ENCODE measurements around the gene VRK2. TPM values are rescaled to one million over a fixed set of nuclear protein-coding genes. Genes with fewer than 3 reads are reported as not detected.

The VRK2 gene
- polyA plus RNA-seq, 3 donors, result 13.5 to 31.6 (median 21.4) TPM

DNA sequence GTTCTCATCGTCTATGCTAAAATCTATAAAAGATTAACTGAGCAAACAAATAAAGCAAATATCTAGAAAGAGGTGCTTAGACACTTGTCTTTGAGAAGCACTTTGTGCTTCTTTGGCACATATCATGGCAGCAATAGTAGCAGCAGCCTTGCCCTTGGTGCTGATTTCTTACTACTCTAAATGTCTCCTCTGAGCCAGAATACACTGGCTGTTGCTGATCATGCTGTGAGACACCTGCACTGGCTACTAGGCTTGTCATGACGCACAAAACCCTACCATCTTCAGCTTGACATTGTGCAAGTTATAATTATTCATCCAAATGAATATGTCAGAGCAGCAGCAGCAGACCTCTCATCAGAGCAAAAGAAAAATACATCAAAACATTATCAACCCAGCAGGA, 147.9 kb downstream of the VRK2 start:
- no peaks in the 10 kb centered on the region for H3K4me1 ChIP-seq (ENCODE audit: control insufficient read depth in 1 of 2, insufficient read depth in 2 of 2, low read length in 2 of 2)
- 100% methylated on average over 1 of the region's 2 CpGs for WGBS (ENCODE audit: insufficient coverage)
- intact Hi-C loops (cut with micrococcal nuclease), result no loop called here

DNA sequence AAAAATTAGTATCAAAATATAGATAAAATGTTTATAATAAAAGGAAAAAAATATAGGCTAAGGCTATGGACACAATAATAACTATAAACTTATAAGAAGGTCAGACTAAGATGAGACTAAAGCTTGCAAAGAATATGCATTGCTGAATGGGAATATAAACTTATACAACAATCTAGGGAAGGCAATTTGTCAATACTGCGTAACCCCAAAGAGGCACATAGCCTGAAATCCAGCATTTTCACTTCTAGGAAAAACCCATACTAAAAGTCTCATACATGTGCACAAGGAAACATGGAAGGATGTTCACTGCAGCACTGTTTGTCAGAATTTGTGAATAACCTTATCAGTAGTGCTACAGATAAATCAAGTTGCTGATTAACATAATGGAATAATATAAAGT, 149.1 kb downstream of the VRK2 start:
- Histone ChIP-seq H3K27me3 (ENCODE audit: control insufficient read depth in 2 of 2, insufficient read depth in 2 of 2, low read length in 2 of 2) (no peaks in the 10 kb centered on the region), H3K9me3 (replicated peaks in 1 of 2; ENCODE audit: control insufficient read depth in 1 of 2, insufficient read depth in 1 of 2, low read length in 2 of 2) (no peaks in the 10 kb centered on the region), H3K4me3 (replicated peaks in 1 of 3; ENCODE audit: low read depth in 2 of 3, low read length in 3 of 3) (no peak overlapping the region), H3K36me3 (replicated peaks in 1 of 2; ENCODE audit: control insufficient read depth in 1 of 2, insufficient read depth in 2 of 2, low read length in 2 of 2) (peaks cover 0 to 7% of the 10 kb centered on the region in 2 donors), H3K9ac (ENCODE audit: insufficient read depth, low read length, poor library complexity, severe bottlenecking) (no peak overlapping the region), H3K4me1 (ENCODE audit: control insufficient read depth in 1 of 2, insufficient read depth in 2 of 2, low read length in 2 of 2) (no peaks in the 10 kb centered on the region), H3K79me2 (ENCODE audit: insufficient read depth, low read length) (no peaks in the 10 kb centered on the region), H4K20me1 (ENCODE audit: insufficient read depth, low read length) (no peaks in the 10 kb centered on the region), H3K27ac (ENCODE audit: low read depth in 1 of 2, low read length in 2 of 2) (no peak overlapping the region), H2AFZ (ENCODE audit: insufficient read depth, low read depth, low read length, poor library complexity, severe bottlenecking) (no peak overlapping the region), H3K4me2 (replicated peaks; ENCODE audit: extremely low read depth, low read length, poor library complexity, severe bottlenecking) (no peak overlapping the region)
- no peaks in the 10 kb centered on the region for H3K4me1 Mint-ChIP-seq
- no CpG with 5 or more reads among the region's 1 CpG for WGBS (ENCODE audit: insufficient coverage)
- TF ChIP-seq, protein P1, sequence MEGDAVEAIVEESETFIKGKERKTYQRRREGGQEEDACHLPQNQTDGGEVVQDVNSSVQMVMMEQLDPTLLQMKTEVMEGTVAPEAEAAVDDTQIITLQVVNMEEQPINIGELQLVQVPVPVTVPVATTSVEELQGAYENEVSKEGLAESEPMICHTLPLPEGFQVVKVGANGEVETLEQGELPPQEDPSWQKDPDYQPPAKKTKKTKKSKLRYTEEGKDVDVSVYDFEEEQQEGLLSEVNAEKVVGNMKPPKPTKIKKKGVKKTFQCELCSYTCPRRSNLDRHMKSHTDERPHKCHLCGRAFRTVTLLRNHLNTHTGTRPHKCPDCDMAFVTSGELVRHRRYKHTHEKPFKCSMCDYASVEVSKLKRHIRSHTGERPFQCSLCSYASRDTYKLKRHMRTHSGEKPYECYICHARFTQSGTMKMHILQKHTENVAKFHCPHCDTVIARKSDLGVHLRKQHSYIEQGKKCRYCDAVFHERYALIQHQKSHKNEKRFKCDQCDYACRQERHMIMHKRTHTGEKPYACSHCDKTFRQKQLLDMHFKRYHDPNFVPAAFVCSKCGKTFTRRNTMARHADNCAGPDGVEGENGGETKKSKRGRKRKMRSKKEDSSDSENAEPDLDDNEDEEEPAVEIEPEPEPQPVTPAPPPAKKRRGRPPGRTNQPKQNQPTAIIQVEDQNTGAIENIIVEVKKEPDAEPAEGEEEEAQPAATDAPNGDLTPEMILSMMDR (IDR thresholded peaks at IDR 0.05), result no peak
- no peaks in the 10 kb centered on the region for H3K27me3 Mint-ChIP-seq (ENCODE audit: low read depth in 3 of 3)
- no peak overlapping the region for H3K4me3 Mint-ChIP-seq
- no peaks in the 10 kb centered on the region for H3K9me3 Mint-ChIP-seq
- intact Hi-C loops (cut with micrococcal nuclease), result no loop called here
- no peak overlapping the region for H3K27ac Mint-ChIP-seq
- H3K36me3 Mint-ChIP-seq, result peaks cover 3 to 11% of the 10 kb centered on the region in 2 donors
- DNase-seq, result no peak

More for the DNA sequence above, 147.9 kb downstream of the VRK2 start:
- Histone ChIP-seq H3K27me3 (ENCODE audit: control insufficient read depth in 2 of 2, insufficient read depth in 2 of 2, low read length in 2 of 2) (no peaks in the 10 kb centered on the region), H3K9ac (ENCODE audit: insufficient read depth, low read length, poor library complexity, severe bottlenecking) (no peak overlapping the region), H3K36me3 (replicated peaks in 1 of 2; ENCODE audit: control insufficient read depth in 1 of 2, insufficient read depth in 2 of 2, low read length in 2 of 2) (peaks cover 0 to 7% of the 10 kb centered on the region in 2 donors), H2AFZ (ENCODE audit: insufficient read depth, low read depth, low read length, poor library complexity, severe bottlenecking) (no peak overlapping the region), H3K4me2 (replicated peaks; ENCODE audit: extremely low read depth, low read length, poor library complexity, severe bottlenecking) (no peak overlapping the region), H3K9me3 (replicated peaks in 1 of 2; ENCODE audit: control insufficient read depth in 1 of 2, insufficient read depth in 1 of 2, low read length in 2 of 2) (no peaks in the 10 kb centered on the region), H4K20me1 (ENCODE audit: insufficient read depth, low read length) (no peaks in the 10 kb centered on the region), H3K27ac (ENCODE audit: low read depth in 1 of 2, low read length in 2 of 2) (no peak overlapping the region), H3K79me2 (ENCODE audit: insufficient read depth, low read length) (no peaks in the 10 kb centered on the region), H3K4me3 (replicated peaks in 1 of 3; ENCODE audit: low read depth in 2 of 3, low read length in 3 of 3) (no peak overlapping the region)
- H3K4me1 Mint-ChIP-seq, result no peaks in the 10 kb centered on the region
- no peak overlapping the region for H3K27ac Mint-ChIP-seq
- no peak overlapping the region for H3K4me3 Mint-ChIP-seq
- H3K9me3 Mint-ChIP-seq, result no peaks in the 10 kb centered on the region
- TF ChIP-seq, protein P1 (IDR thresholded peaks at IDR 0.05), result no peak
- DNase-seq, result no peak
- H3K36me3 Mint-ChIP-seq, result peaks cover 8 to 11% of the 10 kb centered on the region in 2 donors
- no peaks in the 10 kb centered on the region for H3K27me3 Mint-ChIP-seq (ENCODE audit: low read depth in 3 of 3)

All from CD14-positive monocyte (primary cell).